AG10803 (cell line): Measurements from ENCODE around the gene NTRK2.

Experiments
- DNase-seq: peaks from one replicate; pipeline ENCODE4 v3.0.0; 2010; ENCODE audit warnings: low read depth
- H3K4me3 ChIP-seq: 2 replicates; pipeline ENCODE4 v1.5.1; 2011; ENCODE audit warnings: mild to moderate bottlenecking, low read length, control low read depth
- TF ChIP-seq, protein P1 (sequence below): conservative IDR thresholded peaks from 2 replicates; pipeline ENCODE4 v1.5.1; 2011; ENCODE audit warnings: mild to moderate bottlenecking, low read length, control low read depth, inconsistent platforms

Gene NTRK2

GRCh38 chr9:84785792-84786547 is 116.4 kb downstream of the NTRK2 start:
- TF ChIP-seq, protein P1, sequence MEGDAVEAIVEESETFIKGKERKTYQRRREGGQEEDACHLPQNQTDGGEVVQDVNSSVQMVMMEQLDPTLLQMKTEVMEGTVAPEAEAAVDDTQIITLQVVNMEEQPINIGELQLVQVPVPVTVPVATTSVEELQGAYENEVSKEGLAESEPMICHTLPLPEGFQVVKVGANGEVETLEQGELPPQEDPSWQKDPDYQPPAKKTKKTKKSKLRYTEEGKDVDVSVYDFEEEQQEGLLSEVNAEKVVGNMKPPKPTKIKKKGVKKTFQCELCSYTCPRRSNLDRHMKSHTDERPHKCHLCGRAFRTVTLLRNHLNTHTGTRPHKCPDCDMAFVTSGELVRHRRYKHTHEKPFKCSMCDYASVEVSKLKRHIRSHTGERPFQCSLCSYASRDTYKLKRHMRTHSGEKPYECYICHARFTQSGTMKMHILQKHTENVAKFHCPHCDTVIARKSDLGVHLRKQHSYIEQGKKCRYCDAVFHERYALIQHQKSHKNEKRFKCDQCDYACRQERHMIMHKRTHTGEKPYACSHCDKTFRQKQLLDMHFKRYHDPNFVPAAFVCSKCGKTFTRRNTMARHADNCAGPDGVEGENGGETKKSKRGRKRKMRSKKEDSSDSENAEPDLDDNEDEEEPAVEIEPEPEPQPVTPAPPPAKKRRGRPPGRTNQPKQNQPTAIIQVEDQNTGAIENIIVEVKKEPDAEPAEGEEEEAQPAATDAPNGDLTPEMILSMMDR, result no peak
- no peak overlapping the region for H3K4me3 ChIP-seq

GRCh38 chr9:84788803-84789462 is 119.4 kb downstream of the NTRK2 start:
- no peak for DNase-seq

More at GRCh38 chr9:84785792-84786547, 116.4 kb downstream of the NTRK2 start:
- DNase-seq, result no peak

GRCh38 chr9:84789463-84789830 is 119.9 kb downstream of the NTRK2 start:
- DNase-seq, result no peak
- no peak overlapping the region for H3K4me3 ChIP-seq
- TF ChIP-seq, protein P1, result no peak

More at GRCh38 chr9:84788803-84789462, 119.4 kb downstream of the NTRK2 start:
- TF ChIP-seq, protein P1, result no peak
- H3K4me3 ChIP-seq, result no peak overlapping the region

- TF ChIP-seq, protein P1, result no peak
- H3K4me3 ChIP-seq, result no peak overlapping the region
- DNase-seq, result no peak
These were observed 122.1 kb downstream of the NTRK2 start for GRCh38 chr9:84791643-84792042.

GRCh38 chr9:84793251-84793650 is 123.7 kb downstream of the NTRK2 start:
- H3K4me3 ChIP-seq, result no peak overlapping the region
- DNase-seq, result no peak
- TF ChIP-seq, protein P1, result no peak

DNA sequence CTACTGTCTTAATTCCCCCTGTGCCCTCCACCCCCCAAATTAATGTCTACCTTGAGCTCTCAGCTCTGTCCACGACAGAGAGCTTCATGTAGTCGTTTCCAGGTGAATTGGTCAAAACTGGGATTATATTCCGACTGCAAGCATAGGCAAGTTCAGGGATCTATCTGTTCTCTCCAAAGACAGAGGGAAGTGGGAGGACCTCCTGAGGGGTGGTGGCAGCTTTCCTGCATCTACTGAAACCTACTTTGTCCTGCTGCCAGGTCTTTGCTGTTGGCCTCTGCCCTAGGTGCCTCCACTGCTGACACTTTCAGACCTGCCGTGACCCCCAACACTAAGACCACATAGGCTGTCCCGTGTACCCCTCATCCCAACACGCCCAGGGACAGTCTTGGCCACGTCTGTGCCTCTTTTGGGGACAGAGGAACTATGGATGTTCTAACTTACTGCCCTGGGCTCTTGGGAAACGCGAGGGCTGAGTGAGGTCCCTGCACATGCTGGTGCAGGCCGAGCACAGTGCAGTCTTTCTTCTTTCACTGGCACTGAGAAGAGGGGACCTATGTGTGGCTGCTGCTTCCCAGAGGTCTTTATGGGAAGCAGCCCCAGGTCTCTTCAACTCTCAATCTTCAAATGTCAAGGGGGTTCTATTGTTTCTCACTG is 125.6 kb downstream of the NTRK2 start:
- no peak overlapping the region for H3K4me3 ChIP-seq
- TF ChIP-seq, protein P1, result no peak
- no peak for DNase-seq
